Mesenteric fat pad (tissue), 1 donor: ENCODE measurements around the gene LTBP2. TPM values are rescaled to one million over a fixed set of nuclear protein-coding genes. Genes with fewer than 3 reads are reported as not detected.

ENCODE experiments used
- DNase-seq: peaks from one replicate; pipeline ENCODE4 v3.0.0-alpha.2; 2020; ENCODE audit warnings: low spot score
- total RNA-seq: library from RNA; stranded (reverse); fragmentation: NEBNext Ultra II Directional; extraction: Animal tissue kit (Norgen Biotek cat#: 25700); gene quantifications from one replicate; pipeline ENCODE4 v1.2.1, GENCODE V29; 2021
- donor health status: DM: yes; HTN: yes; CAD: no.

Gene LTBP2
- total RNA-seq, 1 donor from 2014 or later = 58.2 TPM

GRCh38 chr14:74592476-74593201 is 19.4 kb downstream of the LTBP2 start:
- DNase-seq = no peak

GRCh38 chr14:74591899-74592298 is 20.1 kb downstream of the LTBP2 start:
- no peak for DNase-seq

GRCh38 chr14:74591394-74591793 is 20.6 kb downstream of the LTBP2 start:
- DNase-seq = no peak

- DNase-seq = no peak
These were observed 22.7 kb downstream of the LTBP2 start for GRCh38 chr14:74589291-74589879.

- DNase-seq = no peak
These were observed 24.7 kb downstream of the LTBP2 start for GRCh38 chr14:74587363-74587707.

- no peak for DNase-seq
These were observed 25.2 kb downstream of the LTBP2 start for GRCh38 chr14:74586681-74587362.

GRCh38 chr14:74585406-74586335 is 26.4 kb downstream of the LTBP2 start:
- DNase-seq = no peak

GRCh38 chr14:74584951-74585350 is 27.1 kb downstream of the LTBP2 start:
- no peak for DNase-seq

- no peak for DNase-seq
These were observed 28.2 kb downstream of the LTBP2 start for GRCh38 chr14:74583689-74584434.

- DNase-seq = no peak
These were observed 29.0 kb downstream of the LTBP2 start for GRCh38 chr14:74582910-74583581.

- DNase-seq = no peak
These were observed 31.8 kb downstream of the LTBP2 start for GRCh38 chr14:74580275-74580672.

GRCh38 chr14:74579447-74580274 is 32.4 kb downstream of the LTBP2 start:
- DNase-seq = no peak

- no peak for DNase-seq
These were observed 33.6 kb downstream of the LTBP2 start for GRCh38 chr14:74578479-74578878.

GRCh38 chr14:74577948-74578275 is 34.1 kb downstream of the LTBP2 start:
- no peak for DNase-seq

- DNase-seq = no peak
These were observed 34.6 kb downstream of the LTBP2 start for GRCh38 chr14:74577247-74577947.

- DNase-seq = no peak
These were observed 36.1 kb downstream of the LTBP2 start for GRCh38 chr14:74575936-74576335.

- no peak for DNase-seq
These were observed 36.5 kb downstream of the LTBP2 start for GRCh38 chr14:74575507-74575906.

GRCh38 chr14:74574706-74575105 is 37.3 kb downstream of the LTBP2 start:
- DNase-seq = no peak

- DNase-seq = no peak
These were observed 38.0 kb downstream of the LTBP2 start for GRCh38 chr14:74574090-74574433.
